ENCODE results near the gene CYP51A1. TPM values are rescaled to one million over a fixed set of nuclear protein-coding genes. Genes with fewer than 3 reads are reported as not detected.
"Not testable (repeated sequence)": the region's sequence is repeated elsewhere in the genome, so short reads cannot be mapped to it uniquely, and the experiment has no call there.

CYP51A1 gene
- total and polyA plus RNA-seq, 2 donors from 2014 or later: 43.0 to 55.8 TPM

DNA sequence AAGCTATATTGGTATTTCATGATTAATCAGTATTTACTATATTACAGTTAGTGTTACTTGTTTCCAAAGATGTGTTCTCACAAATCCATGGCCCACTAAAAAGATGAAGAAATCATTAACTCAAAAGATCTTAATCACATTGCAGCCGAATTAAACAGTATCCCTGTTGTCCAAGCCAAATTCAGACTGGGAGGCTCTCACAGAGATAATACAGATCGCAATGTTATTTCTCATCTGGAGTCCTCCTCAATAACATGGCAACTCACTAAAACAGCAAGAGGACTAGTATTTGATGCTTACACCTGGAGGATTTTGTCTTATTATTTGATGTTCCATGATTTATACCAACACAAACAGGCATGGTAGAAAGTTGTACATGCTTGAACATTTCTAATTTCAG is 23.4 kb downstream of the CYP51A1 start:
- Histone ChIP-seq H3K27ac (ENCODE audit: low read depth in 2 of 2, low read length in 2 of 2) (no peak overlapping the region), H3K9ac (ENCODE audit: low read length in 3 of 3) (no peak overlapping the region), H3K9me3 (ENCODE audit: control insufficient read depth in 2 of 3, insufficient read depth in 1 of 3, low read length in 3 of 3) (no peaks in the 10 kb centered on the region), H3K4me1 (ENCODE audit: control insufficient read depth in 2 of 3, insufficient read depth in 2 of 3, low read depth in 1 of 3, low read length in 3 of 3) (no peaks in the 10 kb centered on the region), H3K27me3 (ENCODE audit: control insufficient read depth, insufficient read depth, low read length) (no peaks in the 10 kb centered on the region), H3K4me3 (ENCODE audit: low read length in 3 of 3) (no peak overlapping the region), H3K36me3 (ENCODE audit: control insufficient read depth in 2 of 3, insufficient read depth in 3 of 3, low read length in 3 of 3) (peaks cover 2 to 15% (median 3%) of the 10 kb centered on the region in 3 donors)
- intact Hi-C loops (cut with DNase I): no loop called here
- DNase-seq (no peak), FAIRE-seq (no peak)
- TF ChIP-seq, protein P1, sequence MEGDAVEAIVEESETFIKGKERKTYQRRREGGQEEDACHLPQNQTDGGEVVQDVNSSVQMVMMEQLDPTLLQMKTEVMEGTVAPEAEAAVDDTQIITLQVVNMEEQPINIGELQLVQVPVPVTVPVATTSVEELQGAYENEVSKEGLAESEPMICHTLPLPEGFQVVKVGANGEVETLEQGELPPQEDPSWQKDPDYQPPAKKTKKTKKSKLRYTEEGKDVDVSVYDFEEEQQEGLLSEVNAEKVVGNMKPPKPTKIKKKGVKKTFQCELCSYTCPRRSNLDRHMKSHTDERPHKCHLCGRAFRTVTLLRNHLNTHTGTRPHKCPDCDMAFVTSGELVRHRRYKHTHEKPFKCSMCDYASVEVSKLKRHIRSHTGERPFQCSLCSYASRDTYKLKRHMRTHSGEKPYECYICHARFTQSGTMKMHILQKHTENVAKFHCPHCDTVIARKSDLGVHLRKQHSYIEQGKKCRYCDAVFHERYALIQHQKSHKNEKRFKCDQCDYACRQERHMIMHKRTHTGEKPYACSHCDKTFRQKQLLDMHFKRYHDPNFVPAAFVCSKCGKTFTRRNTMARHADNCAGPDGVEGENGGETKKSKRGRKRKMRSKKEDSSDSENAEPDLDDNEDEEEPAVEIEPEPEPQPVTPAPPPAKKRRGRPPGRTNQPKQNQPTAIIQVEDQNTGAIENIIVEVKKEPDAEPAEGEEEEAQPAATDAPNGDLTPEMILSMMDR (IDR thresholded peaks at IDR 0.05; ENCODE audit: borderline replicate concordance, extremely low read depth, insufficient read depth): no peak

DNA sequence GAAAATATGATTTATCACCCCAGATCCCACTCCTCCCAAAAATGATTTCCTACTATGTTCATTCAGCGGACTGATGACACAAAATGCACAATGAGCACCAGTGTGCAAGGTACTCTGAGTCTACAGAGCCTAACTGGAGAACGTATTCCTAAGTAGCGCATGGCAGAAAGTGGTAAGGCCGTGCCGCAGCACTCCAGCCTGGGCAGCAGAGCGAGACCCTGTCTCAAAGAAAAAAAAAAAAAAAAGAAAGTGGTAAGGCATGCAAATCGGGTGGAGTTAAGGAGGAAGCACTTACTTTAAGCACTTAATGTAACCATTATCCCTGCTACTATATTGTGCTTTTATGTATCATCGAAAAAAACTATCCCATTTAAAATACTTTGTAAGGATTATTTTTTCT is 25.5 kb downstream of the CYP51A1 start:
- intact Hi-C loops (cut with DNase I): no loop called here
- Histone ChIP-seq H3K36me3 (ENCODE audit: control insufficient read depth in 2 of 3, insufficient read depth in 3 of 3, low read length in 3 of 3) (peaks cover 2 to 18% (median 7%) of the 10 kb centered on the region in 3 donors), H3K4me1 (ENCODE audit: control insufficient read depth in 2 of 3, insufficient read depth in 2 of 3, low read depth in 1 of 3, low read length in 3 of 3) (no peaks in the 10 kb centered on the region), H3K27me3 (ENCODE audit: control insufficient read depth, insufficient read depth, low read length) (no peaks in the 10 kb centered on the region), H3K27ac (ENCODE audit: low read depth in 2 of 2, low read length in 2 of 2) (no peak overlapping the region), H3K9me3 (ENCODE audit: control insufficient read depth in 2 of 3, insufficient read depth in 1 of 3, low read length in 3 of 3) (no peaks in the 10 kb centered on the region), H3K4me3 (ENCODE audit: low read length in 3 of 3) (no peak overlapping the region), H3K9ac (ENCODE audit: low read length in 3 of 3) (no peak overlapping the region)
- DNase-seq (peak in 2 of 5 donors; percentile 12 to 24), FAIRE-seq (no peak)
- TF ChIP-seq, protein P1 (IDR thresholded peaks at IDR 0.05; ENCODE audit: borderline replicate concordance, extremely low read depth, insufficient read depth): no peak

DNA sequence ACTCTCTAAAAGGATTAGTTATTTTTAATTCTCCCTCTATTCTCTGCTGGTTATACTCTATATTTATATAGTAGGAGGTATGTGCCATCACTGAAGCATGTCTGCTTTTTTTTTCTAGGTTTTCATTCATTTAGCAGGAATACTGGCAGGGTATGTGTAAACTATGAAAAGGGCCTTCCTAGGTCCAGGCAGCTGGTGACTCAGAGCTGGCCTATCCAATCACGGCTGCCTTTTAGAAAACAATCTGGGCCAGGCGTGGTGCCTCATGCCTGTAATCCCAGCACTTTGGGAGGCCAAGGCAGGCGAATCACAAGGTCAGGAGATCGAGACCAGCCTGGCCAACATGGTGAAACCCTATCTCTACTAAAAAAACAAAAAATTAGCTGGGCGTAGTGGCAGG is 31.4 kb downstream of the CYP51A1 start:
- H3K9ac ChIP-seq (ENCODE audit: low read length in 3 of 3); H3K27me3 ChIP-seq (ENCODE audit: control insufficient read depth, insufficient read depth, low read length); H3K4me3 ChIP-seq (ENCODE audit: low read length in 3 of 3); H3K4me1 ChIP-seq (ENCODE audit: control insufficient read depth in 2 of 3, insufficient read depth in 2 of 3, low read depth in 1 of 3, low read length in 3 of 3); FAIRE-seq; H3K27ac ChIP-seq (ENCODE audit: low read depth in 2 of 2, low read length in 2 of 2); intact Hi-C loops (cut with DNase I); H3K9me3 ChIP-seq (ENCODE audit: control insufficient read depth in 2 of 3, insufficient read depth in 1 of 3, low read length in 3 of 3); DNase-seq: not testable (repeated sequence)
- peaks cover 14 to 52% (median 28%) of the 10 kb centered on the region in 3 donors for H3K36me3 ChIP-seq (ENCODE audit: control insufficient read depth in 2 of 3, insufficient read depth in 3 of 3, low read length in 3 of 3)

- no peaks in the 10 kb centered on the region for H3K4me1 ChIP-seq (ENCODE audit: control insufficient read depth in 2 of 3, insufficient read depth in 2 of 3, low read depth in 1 of 3, low read length in 3 of 3)
- H3K4me3 ChIP-seq (ENCODE audit: low read length in 3 of 3): no peak overlapping the region
- intact Hi-C loops (cut with DNase I): no loop called here
- H3K27me3 ChIP-seq (ENCODE audit: control insufficient read depth, insufficient read depth, low read length): no peaks in the 10 kb centered on the region
- no peak overlapping the region for H3K27ac ChIP-seq (ENCODE audit: low read depth in 2 of 2, low read length in 2 of 2)
- DNase-seq: no peak
- TF ChIP-seq, protein P1 (IDR thresholded peaks at IDR 0.05; ENCODE audit: borderline replicate concordance, extremely low read depth, insufficient read depth): no peak
- no peak for FAIRE-seq
- H3K9me3 ChIP-seq (ENCODE audit: control insufficient read depth in 2 of 3, insufficient read depth in 1 of 3, low read length in 3 of 3): no peaks in the 10 kb centered on the region
- peaks cover 21 to 56% (median 34%) of the 10 kb centered on the region in 3 donors for H3K36me3 ChIP-seq (ENCODE audit: control insufficient read depth in 2 of 3, insufficient read depth in 3 of 3, low read length in 3 of 3)
- H3K9ac ChIP-seq (ENCODE audit: low read length in 3 of 3): no peak overlapping the region
These were observed 33.7 kb downstream of the CYP51A1 start for GRCh38 chr7:92100534-92100933.
